Measurements from ENCODE around the gene SESTD1.

DNA sequence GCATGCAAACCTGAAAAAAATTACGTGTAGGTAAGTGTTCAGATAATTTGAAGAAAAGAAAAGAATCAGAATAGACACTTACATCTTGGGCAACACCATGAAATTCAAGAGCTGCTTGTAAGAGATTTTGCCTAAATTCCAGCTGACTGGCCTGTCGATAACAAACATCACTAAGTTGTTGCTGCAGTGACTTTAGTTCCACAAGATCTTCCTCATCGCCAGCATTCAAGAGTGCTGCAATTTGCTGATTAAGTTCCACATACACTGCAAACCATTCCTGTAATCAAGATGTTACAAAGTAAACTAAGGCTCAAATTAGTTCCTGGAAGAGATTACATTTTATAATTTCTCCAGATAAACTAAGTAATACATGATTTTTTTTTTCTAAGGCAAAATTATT lies 140.3 kb downstream of the SESTD1 start:
- TF ChIP-seq, protein P1, sequence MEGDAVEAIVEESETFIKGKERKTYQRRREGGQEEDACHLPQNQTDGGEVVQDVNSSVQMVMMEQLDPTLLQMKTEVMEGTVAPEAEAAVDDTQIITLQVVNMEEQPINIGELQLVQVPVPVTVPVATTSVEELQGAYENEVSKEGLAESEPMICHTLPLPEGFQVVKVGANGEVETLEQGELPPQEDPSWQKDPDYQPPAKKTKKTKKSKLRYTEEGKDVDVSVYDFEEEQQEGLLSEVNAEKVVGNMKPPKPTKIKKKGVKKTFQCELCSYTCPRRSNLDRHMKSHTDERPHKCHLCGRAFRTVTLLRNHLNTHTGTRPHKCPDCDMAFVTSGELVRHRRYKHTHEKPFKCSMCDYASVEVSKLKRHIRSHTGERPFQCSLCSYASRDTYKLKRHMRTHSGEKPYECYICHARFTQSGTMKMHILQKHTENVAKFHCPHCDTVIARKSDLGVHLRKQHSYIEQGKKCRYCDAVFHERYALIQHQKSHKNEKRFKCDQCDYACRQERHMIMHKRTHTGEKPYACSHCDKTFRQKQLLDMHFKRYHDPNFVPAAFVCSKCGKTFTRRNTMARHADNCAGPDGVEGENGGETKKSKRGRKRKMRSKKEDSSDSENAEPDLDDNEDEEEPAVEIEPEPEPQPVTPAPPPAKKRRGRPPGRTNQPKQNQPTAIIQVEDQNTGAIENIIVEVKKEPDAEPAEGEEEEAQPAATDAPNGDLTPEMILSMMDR (IDR thresholded peaks at IDR 0.05 in 2 of 3, conservative IDR thresholded peaks at IDR 0.05 in 1 of 3; ENCODE audit: borderline replicate concordance in 1 of 3, insufficient read depth in 1 of 3, low read depth in 2 of 3, low read length in 2 of 3), result no peak
- TF ChIP-seq, protein P2, sequence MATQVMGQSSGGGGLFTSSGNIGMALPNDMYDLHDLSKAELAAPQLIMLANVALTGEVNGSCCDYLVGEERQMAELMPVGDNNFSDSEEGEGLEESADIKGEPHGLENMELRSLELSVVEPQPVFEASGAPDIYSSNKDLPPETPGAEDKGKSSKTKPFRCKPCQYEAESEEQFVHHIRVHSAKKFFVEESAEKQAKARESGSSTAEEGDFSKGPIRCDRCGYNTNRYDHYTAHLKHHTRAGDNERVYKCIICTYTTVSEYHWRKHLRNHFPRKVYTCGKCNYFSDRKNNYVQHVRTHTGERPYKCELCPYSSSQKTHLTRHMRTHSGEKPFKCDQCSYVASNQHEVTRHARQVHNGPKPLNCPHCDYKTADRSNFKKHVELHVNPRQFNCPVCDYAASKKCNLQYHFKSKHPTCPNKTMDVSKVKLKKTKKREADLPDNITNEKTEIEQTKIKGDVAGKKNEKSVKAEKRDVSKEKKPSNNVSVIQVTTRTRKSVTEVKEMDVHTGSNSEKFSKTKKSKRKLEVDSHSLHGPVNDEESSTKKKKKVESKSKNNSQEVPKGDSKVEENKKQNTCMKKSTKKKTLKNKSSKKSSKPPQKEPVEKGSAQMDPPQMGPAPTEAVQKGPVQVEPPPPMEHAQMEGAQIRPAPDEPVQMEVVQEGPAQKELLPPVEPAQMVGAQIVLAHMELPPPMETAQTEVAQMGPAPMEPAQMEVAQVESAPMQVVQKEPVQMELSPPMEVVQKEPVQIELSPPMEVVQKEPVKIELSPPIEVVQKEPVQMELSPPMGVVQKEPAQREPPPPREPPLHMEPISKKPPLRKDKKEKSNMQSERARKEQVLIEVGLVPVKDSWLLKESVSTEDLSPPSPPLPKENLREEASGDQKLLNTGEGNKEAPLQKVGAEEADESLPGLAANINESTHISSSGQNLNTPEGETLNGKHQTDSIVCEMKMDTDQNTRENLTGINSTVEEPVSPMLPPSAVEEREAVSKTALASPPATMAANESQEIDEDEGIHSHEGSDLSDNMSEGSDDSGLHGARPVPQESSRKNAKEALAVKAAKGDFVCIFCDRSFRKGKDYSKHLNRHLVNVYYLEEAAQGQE (IDR thresholded peaks at IDR 0.05; ENCODE audit: low read depth), result no peak
- TF ChIP-seq SP1 (IDR thresholded peaks at IDR 0.05; ENCODE audit: low read depth) (no peak), SRF (IDR thresholded peaks at IDR 0.05; ENCODE audit: low read depth) (no peak), POLR2AphosphoS5 (IDR thresholded peaks at IDR 0.05; ENCODE audit: low read depth, low read length) (no peak), POLR2A (IDR thresholded peaks at IDR 0.05; ENCODE audit: borderline replicate concordance, extremely low read depth, insufficient read depth, insufficient read length) (no peak), EZH2 (IDR thresholded peaks at IDR 0.05) (no peak)

Measured in HCT116 (cell line).